DMS53 (cell line): ENCODE measurements around the gene TNIK.

ENCODE experiments used
- DNase-seq: peaks from one replicate; lab custom pipeline; 2025; lab: John Stamatoyannopoulos, UW

Gene TNIK

DNA sequence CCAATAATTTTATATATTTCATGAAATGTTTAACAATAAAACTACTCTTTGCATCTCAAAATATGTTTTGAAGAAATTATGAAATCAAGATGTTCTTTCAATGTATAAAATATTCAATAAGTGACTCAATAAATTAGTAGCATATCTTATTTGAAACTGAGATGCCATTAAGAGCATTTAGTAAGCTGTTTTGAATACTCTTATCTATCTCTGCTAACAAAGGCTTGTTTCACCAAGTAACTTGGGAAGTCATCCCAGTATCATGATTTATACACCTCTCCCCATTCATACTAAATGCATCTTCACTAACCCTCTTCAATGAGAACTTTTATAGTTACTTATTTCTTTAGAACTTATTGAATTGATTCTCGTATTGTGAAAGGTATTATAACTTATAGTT is 43.1 kb downstream of the TNIK start:
- DNase-seq = no peak

DNA sequence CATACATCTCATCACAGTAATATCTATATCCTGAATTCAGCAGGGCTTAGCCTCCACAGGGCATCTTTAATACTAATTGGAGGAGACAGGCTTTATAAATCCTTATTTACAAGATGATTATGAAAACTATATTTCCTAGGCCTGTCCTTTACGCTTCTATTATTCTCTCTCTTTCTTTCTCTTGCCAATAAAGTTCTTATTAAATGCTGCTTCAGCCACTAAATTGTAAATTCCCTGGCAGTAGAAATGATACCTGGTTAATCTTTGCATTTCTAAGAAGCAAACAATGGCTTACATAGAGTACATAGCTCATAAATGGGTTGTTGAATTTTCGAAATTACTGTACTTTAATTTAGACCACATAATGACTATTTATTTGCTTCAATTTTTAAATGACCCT is 43.5 kb downstream of the TNIK start:
- no peak for DNase-seq

DNA sequence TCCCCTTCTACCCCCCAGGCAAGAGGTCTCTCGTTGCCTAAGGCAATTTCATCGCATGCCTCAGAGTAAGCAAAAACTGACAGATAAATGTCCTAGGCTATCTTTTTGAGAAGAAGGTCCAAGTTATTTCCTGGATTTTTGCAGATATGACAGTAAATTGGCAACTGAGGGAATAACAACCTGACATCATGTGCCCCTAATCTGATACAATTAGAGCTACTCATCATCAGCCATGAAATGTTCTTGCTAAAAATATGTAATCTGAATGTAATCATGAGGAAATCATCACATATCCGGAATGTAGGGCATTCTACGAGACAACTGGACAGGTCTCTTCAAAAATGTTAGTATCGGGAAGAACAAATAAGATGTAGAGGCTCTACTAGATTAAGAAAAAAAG is 44.1 kb downstream of the TNIK start:
- DNase-seq = no peak

DNA sequence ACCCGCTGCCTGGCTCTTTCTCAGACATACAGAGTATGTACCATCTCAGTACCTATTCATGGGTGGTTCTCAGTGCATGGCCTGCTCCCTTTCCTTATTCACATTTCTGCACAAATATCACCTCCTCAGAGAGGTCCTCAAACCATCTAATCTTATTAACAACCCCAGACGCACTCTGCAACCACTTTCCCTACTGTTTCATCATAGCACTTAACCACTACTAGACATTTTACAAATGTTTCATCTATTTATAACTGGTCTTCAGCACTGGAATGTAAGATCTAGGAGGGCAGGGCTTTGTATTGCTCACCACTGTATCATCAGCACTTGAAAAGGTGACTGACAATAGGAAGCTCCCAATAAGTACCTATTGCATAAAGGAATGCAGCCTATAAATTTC is 45.1 kb downstream of the TNIK start:
- no peak for DNase-seq

DNA sequence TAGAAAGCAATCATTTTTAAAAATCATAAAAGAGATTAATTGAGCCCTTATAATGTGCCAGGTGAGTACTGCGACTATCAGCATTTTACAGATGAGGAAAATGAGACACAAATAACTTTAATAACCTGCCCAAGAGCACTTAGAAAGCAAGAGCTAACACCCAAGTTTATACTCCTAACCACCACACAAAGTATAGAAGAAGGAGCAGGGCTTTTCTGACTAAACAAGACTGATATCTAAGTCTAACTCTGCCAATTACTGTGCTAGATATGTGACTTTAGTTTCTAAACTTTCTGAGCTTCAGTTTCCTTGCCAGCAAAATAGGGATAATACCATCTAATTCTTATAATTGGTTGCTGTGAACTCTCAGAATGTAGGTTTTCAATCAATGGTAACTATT is 47.7 kb downstream of the TNIK start:
- DNase-seq = no peak

DNA sequence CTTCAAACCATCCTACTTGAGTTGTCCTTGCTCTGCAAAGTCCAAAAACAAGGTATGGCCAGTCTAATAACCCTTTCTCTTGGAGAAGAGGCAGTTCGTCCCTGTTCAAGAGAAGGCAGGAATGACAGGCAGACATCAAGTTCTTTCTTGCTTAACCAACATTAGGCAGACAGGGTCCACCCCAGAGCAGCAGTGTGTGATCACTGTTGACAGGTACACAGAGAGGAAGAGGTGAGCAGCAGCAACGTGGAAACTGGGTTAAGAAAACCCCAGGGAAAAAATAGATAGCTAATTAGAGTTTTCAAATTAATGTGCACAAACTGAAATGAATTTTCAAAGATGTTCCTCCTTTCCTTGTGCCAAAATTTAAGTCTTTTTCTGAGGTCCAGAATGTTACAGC is 48.2 kb downstream of the TNIK start:
- no peak for DNase-seq

DNA sequence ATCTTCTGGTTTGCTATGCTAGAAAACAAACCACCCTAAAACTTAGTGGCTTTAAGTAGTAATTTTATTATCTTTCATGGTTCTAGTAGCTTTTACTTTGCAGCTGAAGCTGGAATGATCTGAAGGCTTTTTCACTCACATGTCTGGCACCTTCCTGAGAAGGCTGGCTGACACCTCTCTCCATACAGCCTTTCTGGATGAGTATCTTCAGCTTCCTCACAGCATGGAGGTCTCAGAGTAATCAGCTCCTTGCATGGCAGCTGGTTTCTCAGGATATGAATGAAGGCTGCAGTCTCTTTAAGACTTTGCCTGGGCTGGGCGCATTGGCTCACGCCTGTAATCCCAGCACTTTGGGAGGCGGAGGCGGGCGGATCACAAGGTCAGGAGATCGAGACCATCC is 50.0 kb downstream of the TNIK start:
- no peak for DNase-seq

DNA sequence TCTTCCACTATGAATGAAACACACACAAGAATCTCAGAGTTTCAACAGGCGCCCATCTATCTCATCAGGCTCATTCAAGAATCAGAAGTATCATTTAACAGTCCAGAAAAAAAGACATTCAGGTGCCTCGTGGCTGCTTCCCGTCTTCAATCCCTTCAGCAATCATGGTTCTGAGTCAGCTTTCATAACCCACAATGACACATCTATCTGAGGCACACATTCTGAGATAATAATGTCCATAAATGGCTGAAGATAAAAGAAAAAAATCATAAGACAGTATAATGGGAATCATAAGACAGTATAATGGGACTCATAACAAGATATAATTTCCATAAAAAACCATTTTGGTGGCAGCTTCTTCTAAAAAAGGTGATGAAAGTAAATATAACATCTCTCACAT is 52.4 kb downstream of the TNIK start:
- DNase-seq = no peak

DNA sequence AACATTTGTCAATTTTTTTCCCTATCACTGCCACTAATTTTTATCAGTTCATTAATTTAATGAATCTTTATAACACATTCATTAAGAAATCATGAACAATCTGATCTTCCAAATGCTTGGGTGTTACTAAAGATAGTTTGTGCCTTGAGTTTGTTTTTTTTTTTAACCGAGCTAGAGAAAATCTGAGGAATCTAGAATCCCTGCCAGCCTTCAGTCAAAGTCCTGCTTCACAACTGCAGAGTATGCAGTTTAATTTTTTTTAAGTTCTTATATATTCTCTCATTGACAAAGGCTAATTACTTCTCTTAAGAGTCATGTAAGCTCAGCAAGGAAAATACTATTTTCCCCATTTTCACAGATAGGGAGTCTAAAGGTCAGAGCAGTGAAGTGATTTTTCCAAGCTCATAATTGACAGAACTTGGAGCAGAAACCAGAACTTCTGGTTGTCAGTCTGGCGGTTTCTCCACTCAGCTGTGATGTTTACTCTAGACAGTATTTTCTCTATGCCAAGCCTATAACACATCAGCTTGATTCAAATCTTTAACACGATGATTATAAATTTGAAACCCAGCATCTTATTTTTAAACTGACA is 55.7 kb downstream of the TNIK start:
- DNase-seq = peak; percentile 6

DNA sequence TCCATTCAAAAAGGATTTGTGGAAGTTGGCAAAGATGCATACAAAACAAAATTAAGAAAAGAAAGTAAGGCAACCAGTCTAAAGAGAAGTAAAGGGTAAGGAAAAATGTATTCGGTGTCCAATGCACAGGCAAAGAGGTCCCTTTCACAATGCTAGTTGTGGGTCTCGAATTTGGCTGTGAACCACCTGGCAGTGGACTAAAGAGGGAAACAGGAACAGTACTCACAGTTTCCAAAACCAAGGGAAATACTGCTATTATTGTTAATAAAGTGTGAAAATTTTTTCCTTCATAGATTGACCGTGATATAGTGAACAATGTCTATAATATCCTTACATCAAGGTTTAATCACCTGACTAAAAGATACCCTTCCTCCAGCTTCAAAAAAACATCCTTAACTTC is 57.9 kb downstream of the TNIK start:
- DNase-seq = no peak

DNA sequence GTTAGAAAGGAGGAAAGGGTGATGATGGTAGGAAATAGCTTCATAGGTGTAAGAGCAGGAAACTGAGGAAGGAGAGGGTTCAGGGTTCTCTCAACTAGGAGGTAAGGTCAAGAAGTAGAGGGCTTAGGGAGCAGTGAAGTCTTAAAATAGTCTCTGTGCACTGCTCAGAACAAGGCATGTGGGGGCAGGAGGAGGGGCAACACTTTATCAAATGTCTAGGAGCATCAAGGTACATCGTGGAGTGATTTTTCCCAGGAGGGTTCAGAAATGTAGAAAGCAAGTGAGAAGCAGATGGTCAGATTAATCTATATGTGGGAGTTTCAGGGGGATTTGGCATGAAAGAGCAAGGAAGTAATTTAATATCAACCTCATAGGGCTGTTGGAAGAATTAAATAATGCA is 58.8 kb downstream of the TNIK start:
- DNase-seq = no peak

DNA sequence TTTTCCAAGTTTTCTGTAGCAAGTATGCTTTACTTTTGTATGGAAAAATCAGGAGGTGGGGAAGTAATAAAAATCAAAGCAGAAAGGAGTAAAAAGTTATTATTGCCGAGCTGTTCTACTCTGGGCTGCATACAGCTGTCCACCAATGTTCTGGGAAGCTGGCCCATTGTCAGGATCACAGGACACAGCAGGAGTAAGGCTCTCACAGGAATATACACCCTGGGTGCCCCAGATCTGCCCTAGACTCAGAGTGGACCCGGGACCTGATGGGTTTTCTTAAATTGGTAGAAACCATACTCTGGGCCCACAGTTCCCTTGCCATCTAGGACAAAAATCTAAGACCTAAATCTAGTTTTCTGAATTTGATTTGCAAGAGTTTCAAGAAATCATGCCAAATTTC is 60.4 kb downstream of the TNIK start:
- DNase-seq = no peak

DNA sequence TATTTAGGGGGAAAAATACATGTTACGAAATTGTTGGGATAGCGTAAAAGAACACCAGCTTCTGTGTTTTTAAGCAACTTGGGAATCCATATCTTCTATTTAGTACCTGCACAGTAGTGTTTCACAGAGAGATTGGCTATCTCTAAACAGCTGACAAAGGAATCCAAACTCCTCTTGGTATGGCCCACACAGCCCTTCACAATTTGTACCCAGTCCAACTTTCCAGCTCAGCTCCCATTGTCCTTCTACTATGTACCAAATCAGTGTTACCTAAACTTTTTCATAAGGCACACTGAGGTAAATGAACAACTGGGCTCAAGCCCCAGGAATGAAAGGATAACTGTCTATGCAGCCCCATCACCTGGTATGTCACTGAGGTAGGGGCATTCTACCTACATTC is 61.9 kb downstream of the TNIK start:
- no peak for DNase-seq

DNA sequence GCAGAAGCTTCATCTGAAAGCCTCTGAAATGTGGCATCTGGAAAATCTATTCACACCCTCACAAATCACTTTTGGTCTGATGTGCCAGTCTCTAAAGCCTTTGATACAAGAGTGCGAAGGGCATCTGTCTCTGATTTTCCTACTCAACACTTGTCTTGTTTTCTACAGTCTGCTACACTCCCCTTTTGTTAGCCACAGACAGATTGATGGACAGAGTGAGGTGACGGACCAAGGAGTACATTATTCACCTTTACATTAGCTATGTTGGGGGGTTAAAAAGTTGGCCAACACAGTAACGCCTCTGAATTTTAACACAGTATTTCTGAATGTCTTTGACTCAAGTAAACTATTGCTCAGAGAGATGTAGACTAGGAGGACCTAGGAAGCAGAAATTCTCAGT is 63.1 kb downstream of the TNIK start:
- no peak for DNase-seq

DNA sequence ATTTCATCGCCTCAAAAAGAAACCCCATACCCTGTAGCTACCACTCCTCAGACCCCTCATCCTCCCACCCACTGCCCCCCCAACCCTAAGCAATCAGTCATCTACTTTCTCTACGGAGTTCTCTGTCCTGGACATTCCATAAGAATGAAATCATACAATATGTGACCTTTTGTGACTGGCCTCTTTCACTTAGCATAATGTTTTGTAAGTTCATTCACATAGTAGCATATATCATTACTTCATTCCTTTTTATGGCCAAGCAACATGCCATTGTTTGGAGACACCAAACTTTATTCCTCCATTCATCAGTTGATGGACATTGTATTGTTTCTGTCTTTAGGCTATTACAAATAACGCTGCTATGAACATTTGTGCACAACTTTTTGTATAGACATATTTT is 64.2 kb downstream of the TNIK start:
- no peak for DNase-seq

DNA sequence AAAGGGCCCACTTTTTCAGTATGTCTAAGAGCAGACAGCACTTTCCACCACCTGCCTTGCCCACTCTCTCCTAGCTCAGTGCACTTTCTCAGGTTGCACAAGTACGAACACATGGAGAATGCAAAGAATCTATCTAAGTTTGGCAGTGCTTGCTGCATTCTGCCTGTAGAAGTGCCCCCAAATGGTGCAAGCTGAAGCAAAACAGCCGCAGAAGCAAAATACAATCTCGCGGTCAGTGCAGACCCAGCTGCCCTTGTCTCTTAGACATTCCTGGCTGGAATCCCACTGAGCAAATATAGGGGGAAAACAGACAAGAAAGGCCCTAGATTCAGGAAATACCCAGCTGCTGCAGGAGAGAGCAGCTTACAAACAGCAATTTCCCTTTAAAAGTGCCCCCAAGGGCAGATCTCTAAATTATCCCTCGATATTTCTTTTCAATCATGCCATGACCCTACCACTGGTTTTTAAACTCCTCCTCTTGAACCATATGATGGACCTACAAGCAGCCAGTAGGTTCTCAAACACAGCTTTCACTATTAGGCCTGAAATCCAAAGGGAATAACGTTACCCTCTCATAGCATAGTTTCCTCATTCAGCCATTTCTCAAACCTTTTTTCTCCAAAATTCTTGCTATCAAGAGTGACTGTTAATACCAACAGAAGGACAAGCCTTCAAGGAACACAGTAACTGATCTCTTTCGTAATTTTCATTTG is 67.0 kb downstream of the TNIK start:
- peak; percentile 23 for DNase-seq

DNA sequence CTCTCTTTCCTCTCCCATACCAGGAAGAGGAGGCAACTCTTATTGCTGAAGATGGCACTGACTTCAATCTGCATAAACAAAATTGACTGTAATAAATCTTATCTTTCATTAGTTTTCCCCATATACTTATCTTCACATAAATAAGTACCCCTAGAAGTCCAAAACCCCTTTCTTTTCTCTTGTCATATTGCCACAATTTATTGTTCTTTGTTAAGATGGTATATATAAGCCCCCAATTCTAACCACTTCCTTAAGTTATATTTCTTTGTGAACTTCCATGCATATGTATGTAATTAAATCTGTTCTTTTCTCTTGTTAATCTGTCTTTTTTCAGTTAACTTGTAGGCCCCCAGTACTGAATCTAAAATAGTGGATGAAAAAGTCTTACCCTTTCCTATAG is 68.8 kb downstream of the TNIK start:
- no peak for DNase-seq

DNA sequence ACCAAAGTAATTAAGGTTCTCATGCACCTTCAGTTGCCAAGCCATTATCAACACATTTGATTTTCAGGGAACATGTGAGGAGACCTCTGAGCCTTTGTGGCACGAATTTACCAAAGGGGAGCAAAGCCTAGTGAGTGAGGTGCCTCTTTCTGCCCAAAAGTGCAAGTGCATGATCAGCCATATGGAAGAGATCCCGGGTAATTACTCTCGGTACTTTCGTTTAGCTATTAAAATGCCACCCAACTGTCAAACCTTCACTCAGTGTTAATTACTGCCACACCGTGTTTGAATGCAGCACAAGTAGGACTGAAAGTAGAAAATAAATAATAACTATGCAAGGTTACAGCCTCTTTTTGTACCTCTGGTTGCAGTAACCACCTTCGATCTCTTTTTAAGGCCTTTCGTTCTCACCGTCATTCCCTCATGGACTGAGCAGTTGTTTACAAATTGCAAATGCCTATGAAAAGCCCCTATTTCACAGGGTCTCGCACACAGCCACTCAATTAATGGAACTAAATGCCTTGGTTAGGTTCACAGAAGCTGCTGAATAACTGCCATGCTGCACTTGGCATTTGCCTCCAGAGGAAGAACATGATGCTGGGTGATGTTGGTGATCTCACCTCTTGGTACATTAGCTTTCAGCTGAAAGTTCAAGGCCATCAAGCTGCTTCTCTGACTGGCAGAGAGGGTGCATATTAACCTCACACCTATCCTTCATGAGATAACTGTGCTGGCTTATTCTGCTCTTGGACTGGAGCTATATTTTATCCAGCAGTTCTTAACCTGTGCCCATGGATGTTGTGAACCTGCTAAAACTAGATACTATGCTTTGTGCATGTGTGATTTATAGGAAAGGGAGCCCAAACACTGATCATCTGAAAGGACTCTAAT is 69.9 kb downstream of the TNIK start:
- no peak for DNase-seq

DNA sequence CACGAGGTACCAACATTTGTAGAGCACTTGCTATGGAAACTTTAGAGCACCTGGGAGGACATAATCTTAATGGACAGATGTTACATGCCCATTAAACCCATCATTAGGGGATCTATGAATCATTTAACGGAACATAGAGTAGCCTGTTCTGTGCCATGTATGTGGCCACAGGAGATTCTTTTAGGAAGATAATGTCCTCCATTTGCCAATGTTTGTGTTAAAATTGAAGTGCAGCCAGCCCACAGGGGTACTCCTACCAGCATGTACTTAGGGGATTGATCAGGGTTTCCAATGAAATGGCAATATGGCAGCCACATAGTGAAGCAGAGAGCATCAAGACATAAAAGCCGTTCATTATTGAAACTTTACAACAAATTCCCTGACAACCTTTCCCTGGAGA is 70.7 kb downstream of the TNIK start:
- DNase-seq = no peak

DNA sequence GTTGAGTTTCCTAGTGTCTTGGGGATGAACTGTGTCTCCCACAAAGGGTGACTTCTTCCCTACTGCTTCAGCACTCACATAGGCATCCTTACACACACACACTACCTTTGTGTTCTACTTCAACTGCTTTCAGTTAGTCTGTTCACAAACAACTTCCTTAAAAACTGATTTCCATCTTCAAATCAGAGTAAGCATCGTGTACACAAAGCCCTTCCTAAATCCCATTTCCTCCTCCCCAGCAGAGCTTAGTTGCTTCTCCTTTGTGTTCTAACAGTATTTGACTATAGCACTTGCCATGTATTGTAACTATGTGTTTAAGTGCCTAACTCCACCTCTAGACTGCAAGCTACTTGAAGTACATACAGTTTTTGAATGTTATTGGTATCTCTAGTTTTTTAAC is 71.7 kb downstream of the TNIK start:
- no peak for DNase-seq

DNA sequence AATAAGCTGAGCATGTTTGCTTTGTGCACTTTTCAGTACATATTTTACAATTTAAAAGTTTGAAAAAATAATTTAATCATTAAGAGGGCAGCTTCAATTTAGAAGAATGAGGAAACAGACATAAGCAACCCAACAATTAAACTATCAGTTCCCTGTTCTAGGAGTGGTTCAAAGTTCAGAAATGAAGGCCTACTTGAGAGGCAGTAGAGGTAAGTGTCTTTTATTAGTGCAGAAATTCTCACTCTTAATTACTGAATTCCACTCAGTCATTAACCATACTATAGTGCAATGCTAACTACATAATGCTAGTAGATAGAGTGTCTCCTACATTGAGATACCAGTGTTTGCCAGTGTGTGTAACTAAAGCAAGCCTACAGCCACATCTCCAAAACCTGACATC is 73.1 kb downstream of the TNIK start:
- no peak for DNase-seq

DNA sequence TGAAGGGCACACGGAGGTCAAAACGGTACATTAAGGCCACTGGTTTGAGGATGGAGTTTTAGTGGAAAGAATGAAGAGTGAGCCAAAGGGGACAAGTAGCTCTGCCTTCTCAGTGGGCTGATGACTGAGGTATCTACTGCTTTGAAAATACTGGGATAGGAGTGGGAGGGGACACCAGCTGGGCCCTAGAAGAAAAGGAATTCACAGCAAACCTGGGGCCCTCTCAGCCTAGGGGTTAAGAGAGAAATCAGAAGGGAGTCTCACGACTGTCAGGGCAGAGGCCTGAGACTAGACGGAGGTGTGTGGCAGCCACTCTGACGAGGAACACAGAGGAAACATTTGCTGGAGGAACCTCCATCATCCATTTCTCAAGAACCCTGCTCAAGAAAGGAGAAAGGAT is 75.1 kb downstream of the TNIK start:
- no peak for DNase-seq
